ENCODE data around the gene OSBPL5. TPM values are rescaled to one million over a fixed set of nuclear protein-coding genes. Genes with fewer than 3 reads are reported as not detected.

The OSBPL5 gene
- total and polyA plus RNA-seq, 4 donors, result 15.2 to 51.5 (median 28.3) TPM

- TF ChIP-seq CTCF (IDR thresholded peaks at IDR 0.05; ENCODE audit: control extremely low read depth, extremely low read depth), result no peak
- WGBS, 2 donors, result 94 to 97% methylated on average over 14 of the region's 14 CpGs
Measured at GRCh38 chr11:3150726-3151125, 14.4 kb downstream of the OSBPL5 start.

GRCh38 chr11:3149852-3150188, 15.3 kb downstream of the OSBPL5 start:
- Histone ChIP-seq H3K9ac (ENCODE audit: insufficient read depth in 1 of 2, low read length in 2 of 2) (no peak overlapping the region), H3K27me3 (ENCODE audit: control insufficient read depth in 3 of 3, insufficient read depth in 3 of 3, low read length in 2 of 3) (no peaks in the 10 kb centered on the region), H3K36me3 (ENCODE audit: control insufficient read depth in 4 of 4, insufficient read depth in 4 of 4, low read length in 4 of 4) (peaks cover 0 to 9% (median 0%) of the 10 kb centered on the region in 4 donors), H3K27ac (ENCODE audit: low read depth in 1 of 2, low read length in 1 of 2) (no peak overlapping the region), H3K4me1 (ENCODE audit: control insufficient read depth in 5 of 5, insufficient read depth in 5 of 5, low read length in 5 of 5) (peaks cover 0 to 28% (median 18%) of the 10 kb centered on the region in 5 donors), H3K4me3 (no peak overlapping the region), H3K9me3 (ENCODE audit: control insufficient read depth in 4 of 4, insufficient read depth in 3 of 4, low read length in 3 of 4) (no peaks in the 10 kb centered on the region)
- no peak for TF ChIP-seq CTCF (IDR thresholded peaks at IDR 0.05; ENCODE audit: control extremely low read depth, extremely low read depth)
- 67 to 78% methylated on average over 4 of the region's 4 CpGs for WGBS, 2 donors
- ATAC-seq (ENCODE audit: insufficient read depth, low FRiP score), result no peak
- no peak for DNase-seq

More at GRCh38 chr11:3150726-3151125, 14.4 kb downstream of the OSBPL5 start:
- no peak overlapping the region for H3K9ac ChIP-seq (ENCODE audit: insufficient read depth in 1 of 2, low read length in 2 of 2)
- H3K4me3 ChIP-seq, result no peak overlapping the region
- peaks cover 0 to 9% (median 0%) of the 10 kb centered on the region in 4 donors for H3K36me3 ChIP-seq (ENCODE audit: control insufficient read depth in 4 of 4, insufficient read depth in 4 of 4, low read length in 4 of 4)
- no peak for DNase-seq
- no peaks in the 10 kb centered on the region for H3K9me3 ChIP-seq (ENCODE audit: control insufficient read depth in 4 of 4, insufficient read depth in 3 of 4, low read length in 3 of 4)
- H3K4me1 ChIP-seq (ENCODE audit: control insufficient read depth in 5 of 5, insufficient read depth in 5 of 5, low read length in 5 of 5), result peaks cover 0 to 28% (median 19%) of the 10 kb centered on the region in 5 donors
- ATAC-seq (ENCODE audit: insufficient read depth, low FRiP score), result no peak
- H3K27ac ChIP-seq (ENCODE audit: low read depth in 1 of 2, low read length in 1 of 2), result no peak overlapping the region
- H3K27me3 ChIP-seq (ENCODE audit: control insufficient read depth in 3 of 3, insufficient read depth in 3 of 3, low read length in 2 of 3), result no peaks in the 10 kb centered on the region

- H3K9ac ChIP-seq (ENCODE audit: insufficient read depth in 1 of 2, low read length in 2 of 2), result no peak overlapping the region
- peaks cover 0 to 9% (median 0%) of the 10 kb centered on the region in 4 donors for H3K36me3 ChIP-seq (ENCODE audit: control insufficient read depth in 4 of 4, insufficient read depth in 4 of 4, low read length in 4 of 4)
- H3K27me3 ChIP-seq (ENCODE audit: control insufficient read depth in 3 of 3, insufficient read depth in 3 of 3, low read length in 2 of 3), result no peaks in the 10 kb centered on the region
- TF ChIP-seq CTCF (IDR thresholded peaks at IDR 0.05; ENCODE audit: control extremely low read depth, extremely low read depth), result no peak
- WGBS, 2 donors, result 78 to 83% methylated on average over 24 of the region's 24 CpGs
- ATAC-seq (ENCODE audit: insufficient read depth, low FRiP score), result no peak
- peaks cover 0 to 27% (median 17%) of the 10 kb centered on the region in 5 donors for H3K4me1 ChIP-seq (ENCODE audit: control insufficient read depth in 5 of 5, insufficient read depth in 5 of 5, low read length in 5 of 5)
- no peak overlapping the region for H3K4me3 ChIP-seq
- DNase-seq, result no peak
- no peak overlapping the region for H3K27ac ChIP-seq (ENCODE audit: low read depth in 1 of 2, low read length in 1 of 2)
- no peaks in the 10 kb centered on the region for H3K9me3 ChIP-seq (ENCODE audit: control insufficient read depth in 4 of 4, insufficient read depth in 3 of 4, low read length in 3 of 4)
Measured at GRCh38 chr11:3148990-3149851, 15.9 kb downstream of the OSBPL5 start.

Data from lung (tissue), 12 donors.